Spleen (tissue), 11 donors: ENCODE data around the gene BCL11B. TPM values are rescaled to one million over a fixed set of nuclear protein-coding genes. Genes with fewer than 3 reads are reported as not detected.

Source experiments
- DNase-seq: peaks from one replicate; pipeline ENCODE4 v3.0.0-alpha.2; 2020
- H3K27ac ChIP-seq, 8 donors: fragments of 200-600 bp; sonication (generic) in 7 of 8; 1 replicate in 4 of 8; 2 replicates in 4 of 8; pipeline versions ENCODE4 v1.5.0 to v1.8.0; 2016 to 2021; ENCODE audit warnings: inconsistent platforms in 4 of 8, mild to moderate bottlenecking in 4 of 8, moderate library complexity in 1 of 8
- H3K27me3 ChIP-seq, 7 donors: fragments of 200-600 bp; sonication (generic) in 6 of 7; replicated peaks in 1 of 7; 1 replicate in 4 of 7; 2 replicates in 3 of 7; pipeline versions ENCODE4 v1.5.0 to v1.8.0; 2016 to 2021; ENCODE audit warnings: inconsistent platforms in 3 of 7, mild to moderate bottlenecking in 1 of 7
- H3K36me3 ChIP-seq, 6 donors: fragments of 200-600 bp; sonication (generic) in 5 of 6; 1 replicate in 4 of 6; 2 replicates in 2 of 6; pipeline versions ENCODE4 v1.5.0 to v1.8.0; 2016 to 2021; ENCODE audit warnings: inconsistent platforms in 2 of 6
- H3K4me1 ChIP-seq, 6 donors: fragments of 200-600 bp; sonication (generic) in 5 of 6; 1 replicate in 3 of 6; 2 replicates in 3 of 6; pipeline versions ENCODE4 v1.5.0 to v1.8.0; 2016 to 2021; ENCODE audit warnings: inconsistent platforms in 3 of 6
- H3K4me3 ChIP-seq, 8 donors: fragments of 200-600 bp; sonication (generic) in 7 of 8; 1 replicate in 4 of 8; 2 replicates in 4 of 8; pipeline versions ENCODE4 v1.5.0 to v1.8.0; 2016 to 2021; ENCODE audit warnings: inconsistent platforms in 4 of 8, mild to moderate bottlenecking in 4 of 8, moderate library complexity in 2 of 8
- H3K9me3 ChIP-seq, 8 donors: fragments of 200-600 bp; sonication (generic) in 7 of 8; 1 replicate in 4 of 8; 2 replicates in 4 of 8; pipeline versions ENCODE4 v1.5.0 to v1.8.0; 2016 to 2021; ENCODE audit warnings: inconsistent platforms in 4 of 8
- POLR2A ChIP-seq, 3 donors: fragments of 450-650 bp; IDR thresholded peaks; one replicate each; pipeline ENCODE4 v1.5.1; 2017; ENCODE audit warnings: antibody characterized with exemption in 3 of 3, mild to moderate bottlenecking in 1 of 3
- POLR2AphosphoS5 ChIP-seq, 3 donors: sonication (generic); formaldehyde crosslinking; IDR thresholded peaks; one replicate each; pipeline ENCODE4 v1.5.1; 2017; ENCODE audit warnings: antibody characterized with exemption in 3 of 3
- WGBS, 5 donors: extraction: QIAGEN DNeasy Blood & Tissue Kit in 3 of 5; methylation state at CpG; one replicate each; pipeline versions ENCODE4 v1.1.5 to v1.1.7; 2013 to 2018; 5-methylcytosine and 5-hydroxymethylcytosine counted together
- intact Hi-C: fragments of 100-400 bp; cut with DNase I; formaldehyde crosslinking; loops from one replicate; pipeline ENCODE4 v1.15.0; 2023; ENCODE audit warnings: low total_unique reads
- polyA plus RNA-seq, 3 donors: library from polyadenylated mRNA; stranded (reverse); fragments of 200-250 nt; gene quantifications; one replicate each; pipeline ENCODE4 v1.2.1, GENCODE V29; 2013
- total RNA-seq, 7 donors: library from RNA; depleted of rRNA in 3 of 7; stranded (reverse); fragments of >200 nt in 3 of 7; fragmentation: NEBNext Ultra II Directional in 4 of 7; extraction: Animal tissue kit (Norgen Biotek cat#: 25700) in 4 of 7; gene quantifications; one replicate each; pipeline versions ENCODE4 v1.1.0 to v1.2.1, GENCODE V29; 2016 to 2021
- TF ChIP-seq, protein P1 (sequence below), 11 experiments: fragments of 200-600 bp in 7 of 11; fragments of 450-650 bp in 4 of 11; sonication (generic) in 4 of 11; IDR thresholded peaks in 8 of 11; conservative IDR thresholded peaks in 3 of 11; 1 replicate in 7 of 11; 2 replicates in 4 of 11; pipeline versions ENCODE4 v1.4.0 to v1.8.0; 2016 to 2021; ENCODE audit warnings: antibody characterized with exemption in 11 of 11, inconsistent platforms in 4 of 11, mild to moderate bottlenecking in 1 of 11
- donor health status: healthy with polysubstance abuse.
- donor health status: DM: no; HTN: no; CAD: no; lungs with moderate emphysema.
- donor health status: DM: no; HTN: no; CAD: no.
- donor health status: Bipolar disorder and iron deficiency.
- donor health status: healthy.
- donor health status: DM: no; HTN: no; CAD: no.
- donor health status: DM: yes; HTN: yes; CAD: no.

BCL11B gene
- total and polyA plus RNA-seq, 10 donors = 0.74 to 21.1 (median 11.4) TPM

DNA sequence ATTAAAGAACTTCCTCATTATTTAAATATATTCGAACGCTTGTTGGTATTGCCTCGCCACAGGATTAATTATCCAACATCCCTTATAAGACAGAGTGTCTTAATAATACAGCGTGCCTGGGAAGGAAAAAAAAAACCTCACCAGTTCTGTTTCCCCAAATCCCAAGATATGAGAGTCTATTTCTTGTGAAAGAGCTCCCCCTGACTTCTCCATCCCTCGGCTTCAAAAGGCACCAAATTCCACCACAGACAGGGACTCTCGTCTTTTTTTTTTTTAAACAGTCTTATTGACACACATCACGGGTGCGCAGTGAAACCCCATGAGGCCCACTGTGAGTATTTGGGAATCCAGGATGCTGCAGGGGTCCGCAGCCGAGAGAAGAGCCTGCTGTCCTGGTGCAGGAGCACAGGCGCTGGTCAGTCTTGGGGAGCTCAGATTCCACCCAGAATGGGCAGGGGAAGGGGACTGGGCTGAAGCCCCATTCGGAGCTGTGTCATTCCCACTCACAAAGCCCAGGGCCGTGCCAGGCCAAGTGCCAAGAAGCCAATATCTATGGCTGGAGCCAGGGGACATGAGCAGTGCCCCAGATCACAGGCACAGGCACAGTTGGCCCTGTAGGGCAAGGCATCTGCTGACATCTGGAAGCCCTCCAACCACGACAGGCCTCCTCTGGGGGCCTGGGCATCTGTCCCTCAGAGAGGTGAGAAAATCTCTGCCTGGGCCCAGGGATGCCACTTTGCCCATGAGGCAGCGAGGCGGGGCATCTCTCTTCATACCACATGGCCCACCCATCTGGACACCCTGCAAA is 71.9 kb downstream of the BCL11B start:
- Histone ChIP-seq H3K4me1 (peaks cover 0 to 96% (median 15%) of the 10 kb centered on the region in 6 donors), H3K27me3 (peaks cover 0 to 12% (median 0%) of the 10 kb centered on the region in 7 donors), H3K9me3 (no peaks in the 10 kb centered on the region), H3K4me3 (no peak overlapping the region), H3K27ac (peak overlapping the region in 1 of 8 donors; percentile 27), H3K36me3 (no peaks in the 10 kb centered on the region)
- DNase-seq = no peak
- intact Hi-C loops = no loop called here
- WGBS, 5 donors = 68 to 78% (median 75%) methylated on average over 13 to 16 of the region's 16 CpGs
- TF ChIP-seq, protein P1, sequence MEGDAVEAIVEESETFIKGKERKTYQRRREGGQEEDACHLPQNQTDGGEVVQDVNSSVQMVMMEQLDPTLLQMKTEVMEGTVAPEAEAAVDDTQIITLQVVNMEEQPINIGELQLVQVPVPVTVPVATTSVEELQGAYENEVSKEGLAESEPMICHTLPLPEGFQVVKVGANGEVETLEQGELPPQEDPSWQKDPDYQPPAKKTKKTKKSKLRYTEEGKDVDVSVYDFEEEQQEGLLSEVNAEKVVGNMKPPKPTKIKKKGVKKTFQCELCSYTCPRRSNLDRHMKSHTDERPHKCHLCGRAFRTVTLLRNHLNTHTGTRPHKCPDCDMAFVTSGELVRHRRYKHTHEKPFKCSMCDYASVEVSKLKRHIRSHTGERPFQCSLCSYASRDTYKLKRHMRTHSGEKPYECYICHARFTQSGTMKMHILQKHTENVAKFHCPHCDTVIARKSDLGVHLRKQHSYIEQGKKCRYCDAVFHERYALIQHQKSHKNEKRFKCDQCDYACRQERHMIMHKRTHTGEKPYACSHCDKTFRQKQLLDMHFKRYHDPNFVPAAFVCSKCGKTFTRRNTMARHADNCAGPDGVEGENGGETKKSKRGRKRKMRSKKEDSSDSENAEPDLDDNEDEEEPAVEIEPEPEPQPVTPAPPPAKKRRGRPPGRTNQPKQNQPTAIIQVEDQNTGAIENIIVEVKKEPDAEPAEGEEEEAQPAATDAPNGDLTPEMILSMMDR (IDR thresholded peaks at IDR 0.05 in 8 of 11, conservative IDR thresholded peaks at IDR 0.05 in 3 of 11) = no peak
- TF ChIP-seq POLR2AphosphoS5 (IDR thresholded peaks at IDR 0.05) = no peak
- TF ChIP-seq POLR2A (IDR thresholded peaks at IDR 0.05) = no peak

DNA sequence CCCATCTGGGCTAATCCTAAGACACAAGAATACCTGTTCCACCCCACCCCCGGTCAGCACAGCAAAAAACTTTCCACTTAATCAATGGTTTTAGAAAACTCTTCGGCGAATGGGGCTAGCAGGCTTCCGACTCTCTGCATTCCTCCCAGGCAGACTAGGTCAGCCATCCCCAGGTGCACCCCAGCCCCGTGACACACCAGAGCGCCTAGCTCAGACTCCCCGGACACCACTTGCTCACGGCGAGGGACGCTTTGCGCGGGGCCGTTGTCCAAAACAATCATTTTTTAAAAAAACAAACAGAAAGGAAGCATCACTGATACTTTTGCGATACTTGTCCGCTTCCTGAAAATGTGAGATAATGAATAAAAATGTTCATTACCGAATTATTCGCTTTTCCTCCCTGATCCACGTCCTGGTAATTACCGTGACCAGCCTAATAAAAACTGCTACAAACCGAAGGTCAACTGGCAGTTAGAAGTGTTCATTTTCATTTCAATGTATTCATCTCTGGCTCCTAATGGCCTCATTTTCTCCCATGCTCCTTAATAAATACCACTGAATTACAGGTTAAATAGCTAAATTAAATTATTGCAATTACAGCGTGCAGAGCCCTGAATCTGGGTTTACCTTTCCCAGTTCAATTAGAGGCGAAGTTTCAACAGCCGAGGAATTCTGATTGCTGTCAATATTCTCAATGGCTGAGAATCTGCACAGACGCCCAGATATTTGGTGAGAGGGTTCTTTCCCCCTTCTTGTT is 73.1 kb downstream of the BCL11B start:
- Histone ChIP-seq H3K9me3 (no peaks in the 10 kb centered on the region), H3K4me3 (no peak overlapping the region), H3K36me3 (no peaks in the 10 kb centered on the region), H3K27ac (no peak overlapping the region), H3K27me3 (peaks cover 0 to 19% (median 0%) of the 10 kb centered on the region in 7 donors), H3K4me1 (peaks cover 0 to 96% (median 15%) of the 10 kb centered on the region in 6 donors)
- intact Hi-C loops = no loop called here
- no peak for DNase-seq
- TF ChIP-seq, protein P1 (IDR thresholded peaks at IDR 0.05 in 8 of 11, conservative IDR thresholded peaks at IDR 0.05 in 3 of 11) = no peak
- peak in 1 of 3 donors; percentile 22 for TF ChIP-seq POLR2AphosphoS5 (IDR thresholded peaks at IDR 0.05)
- WGBS, 5 donors = 83 to 86% (median 84%) methylated on average over 24 of the region's 24 CpGs

DNA sequence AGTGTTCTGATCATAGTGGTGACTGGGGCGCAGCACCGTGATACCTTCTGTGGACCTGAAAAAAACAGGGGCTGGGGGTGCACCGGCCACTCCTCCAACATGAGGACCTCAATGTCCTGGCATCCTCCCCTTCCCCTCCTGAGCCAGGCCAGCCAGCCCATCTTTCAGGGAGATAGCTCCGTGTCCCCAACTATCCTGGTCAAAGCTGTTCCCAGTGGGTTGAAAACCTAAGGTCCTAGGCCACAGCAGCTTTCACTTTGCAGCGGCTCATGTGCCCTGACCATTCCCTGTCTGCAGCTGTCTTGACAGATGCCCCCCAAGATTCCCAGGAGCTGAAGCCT is 75.7 kb downstream of the BCL11B start:
- Histone ChIP-seq H3K9me3 (no peaks in the 10 kb centered on the region), H3K4me1 (peaks cover 0 to 96% (median 27%) of the 10 kb centered on the region in 6 donors), H3K27me3 (peaks cover 0 to 19% (median 0%) of the 10 kb centered on the region in 7 donors), H3K4me3 (no peak overlapping the region), H3K36me3 (no peaks in the 10 kb centered on the region), H3K27ac (no peak overlapping the region)
- 81 to 96% (median 87%) methylated on average over 3 to 5 of the region's 5 CpGs for WGBS, 5 donors
- peak; percentile 62 for DNase-seq
- intact Hi-C loops = no loop called here
- TF ChIP-seq, protein P1 (IDR thresholded peaks at IDR 0.05 in 8 of 11, conservative IDR thresholded peaks at IDR 0.05 in 3 of 11) = no peak
- TF ChIP-seq POLR2A (IDR thresholded peaks at IDR 0.05) = no peak
- TF ChIP-seq POLR2AphosphoS5 (IDR thresholded peaks at IDR 0.05) = no peak
